ENCODE measurements around the gene PDXP.

The PDXP gene

DNA sequence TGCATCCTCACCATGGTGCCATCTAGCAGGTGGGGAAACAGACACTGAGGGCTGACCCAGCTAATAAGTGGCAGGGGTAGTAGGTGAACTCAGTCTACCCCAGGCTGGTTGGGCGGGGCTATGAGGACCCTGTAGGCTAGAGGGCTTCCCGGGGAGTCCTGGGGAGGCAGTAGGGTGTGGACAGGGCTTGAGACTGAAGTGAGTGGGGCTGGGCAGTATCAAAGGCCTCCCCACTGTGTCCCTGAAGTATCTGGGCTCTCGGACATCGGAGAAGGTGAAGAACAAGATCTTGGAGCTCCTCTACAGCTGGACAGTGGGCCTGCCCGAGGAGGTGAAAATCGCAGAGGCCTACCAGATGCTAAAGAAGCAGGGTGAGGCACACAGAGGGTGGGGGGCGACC lies 38.5 kb upstream of the PDXP start:
- no peaks in the 10 kb centered on the region for H3K36me3 ChIP-seq (ENCODE audit: insufficient read depth, low read length)
- no peaks in the 10 kb centered on the region for H3K79me2 ChIP-seq (ENCODE audit: control insufficient read depth, insufficient read depth, low read length, unreplicated experiment)
- H3K4me3 ChIP-seq (ENCODE audit: low read depth, low read length) = no peak overlapping the region
- no peak overlapping the region for H2AFZ ChIP-seq (ENCODE audit: low read length, unreplicated experiment)
- H3K4me1 ChIP-seq (ENCODE audit: control insufficient read depth, insufficient read depth, low read length, unreplicated experiment) = no peaks in the 10 kb centered on the region
- no peak overlapping the region for H3K27ac ChIP-seq (ENCODE audit: low read depth, low read length)
- H3K27me3 ChIP-seq (ENCODE audit: insufficient read depth, low read length) = no peaks in the 10 kb centered on the region

DNA sequence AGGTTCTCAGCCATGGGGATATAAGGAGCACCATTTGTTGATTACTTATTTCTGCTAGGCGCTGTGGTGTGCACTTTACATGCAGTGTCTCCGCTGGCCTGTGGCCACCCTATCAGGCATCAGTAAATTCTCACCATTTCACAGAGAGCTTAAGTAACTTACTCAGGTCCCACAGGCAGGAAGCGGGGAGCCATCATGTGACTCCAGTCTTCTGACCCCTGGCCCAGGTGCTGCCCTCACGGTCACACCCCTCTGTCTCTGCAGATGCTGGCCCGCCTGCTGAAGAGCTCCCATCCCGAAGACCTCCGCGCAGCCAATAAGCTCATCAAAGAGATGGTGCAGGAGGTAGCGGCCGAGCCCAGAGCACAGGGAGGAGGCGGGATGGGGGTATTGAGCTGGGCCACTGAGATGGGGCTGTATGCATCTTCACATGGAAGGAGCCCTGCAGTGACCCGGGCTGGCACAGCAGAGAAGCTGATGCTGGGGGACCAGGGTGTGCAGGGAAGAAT lies 37.1 kb upstream of the PDXP start:
- Histone ChIP-seq H3K79me2 (ENCODE audit: control insufficient read depth, insufficient read depth, low read length, unreplicated experiment) (no peaks in the 10 kb centered on the region), H3K27ac (ENCODE audit: low read depth, low read length) (no peak overlapping the region), H3K4me3 (ENCODE audit: low read depth, low read length) (no peak overlapping the region), H3K4me1 (ENCODE audit: control insufficient read depth, insufficient read depth, low read length, unreplicated experiment) (no peaks in the 10 kb centered on the region), H3K27me3 (ENCODE audit: insufficient read depth, low read length) (no peaks in the 10 kb centered on the region), H2AFZ (ENCODE audit: low read length, unreplicated experiment) (no peak overlapping the region), H3K36me3 (ENCODE audit: insufficient read depth, low read length) (no peaks in the 10 kb centered on the region)

- no peaks in the 10 kb centered on the region for H3K4me1 ChIP-seq (ENCODE audit: control insufficient read depth, insufficient read depth, low read length, unreplicated experiment)
- H3K79me2 ChIP-seq (ENCODE audit: control insufficient read depth, insufficient read depth, low read length, unreplicated experiment) = no peaks in the 10 kb centered on the region
- no peaks in the 10 kb centered on the region for H3K36me3 ChIP-seq (ENCODE audit: insufficient read depth, low read length)
- no peak overlapping the region for H3K4me3 ChIP-seq (ENCODE audit: low read depth, low read length)
- H3K27ac ChIP-seq (ENCODE audit: low read depth, low read length) = no peak overlapping the region
- no peaks in the 10 kb centered on the region for H3K27me3 ChIP-seq (ENCODE audit: insufficient read depth, low read length)
- H2AFZ ChIP-seq (ENCODE audit: low read length, unreplicated experiment) = no peak overlapping the region
Observed at GRCh38 chr22:37623075-37624016, 35.2 kb upstream of the PDXP start.

- Histone ChIP-seq H2AFZ (ENCODE audit: low read length, unreplicated experiment) (no peak overlapping the region), H3K79me2 (ENCODE audit: control insufficient read depth, insufficient read depth, low read length, unreplicated experiment) (no peaks in the 10 kb centered on the region), H3K4me3 (ENCODE audit: low read depth, low read length) (no peak overlapping the region), H3K27ac (ENCODE audit: low read depth, low read length) (no peak overlapping the region), H3K27me3 (ENCODE audit: insufficient read depth, low read length) (no peaks in the 10 kb centered on the region), H3K4me1 (ENCODE audit: control insufficient read depth, insufficient read depth, low read length, unreplicated experiment) (no peaks in the 10 kb centered on the region), H3K36me3 (ENCODE audit: insufficient read depth, low read length) (no peaks in the 10 kb centered on the region)
Observed at GRCh38 chr22:37624017-37624365, 34.5 kb upstream of the PDXP start.

GRCh38 chr22:37624876-37625275 lies 33.6 kb upstream of the PDXP start:
- H2AFZ ChIP-seq (ENCODE audit: low read length, unreplicated experiment) = no peak overlapping the region
- no peaks in the 10 kb centered on the region for H3K79me2 ChIP-seq (ENCODE audit: control insufficient read depth, insufficient read depth, low read length, unreplicated experiment)
- no peak overlapping the region for H3K27ac ChIP-seq (ENCODE audit: low read depth, low read length)
- H3K4me3 ChIP-seq (ENCODE audit: low read depth, low read length) = no peak overlapping the region
- no peaks in the 10 kb centered on the region for H3K4me1 ChIP-seq (ENCODE audit: control insufficient read depth, insufficient read depth, low read length, unreplicated experiment)
- H3K36me3 ChIP-seq (ENCODE audit: insufficient read depth, low read length) = no peaks in the 10 kb centered on the region
- H3K27me3 ChIP-seq (ENCODE audit: insufficient read depth, low read length) = no peaks in the 10 kb centered on the region

GRCh38 chr22:37625737-37626136 lies 32.8 kb upstream of the PDXP start:
- Histone ChIP-seq H2AFZ (ENCODE audit: low read length, unreplicated experiment) (no peak overlapping the region), H3K27me3 (ENCODE audit: insufficient read depth, low read length) (no peaks in the 10 kb centered on the region), H3K79me2 (ENCODE audit: control insufficient read depth, insufficient read depth, low read length, unreplicated experiment) (no peaks in the 10 kb centered on the region), H3K4me3 (ENCODE audit: low read depth, low read length) (no peak overlapping the region), H3K36me3 (ENCODE audit: insufficient read depth, low read length) (no peaks in the 10 kb centered on the region), H3K27ac (ENCODE audit: low read depth, low read length) (no peak overlapping the region), H3K4me1 (ENCODE audit: control insufficient read depth, insufficient read depth, low read length, unreplicated experiment) (no peaks in the 10 kb centered on the region)

- H3K27ac ChIP-seq (ENCODE audit: low read depth, low read length) = no peak overlapping the region
- H2AFZ ChIP-seq (ENCODE audit: low read length, unreplicated experiment) = no peak overlapping the region
- no peaks in the 10 kb centered on the region for H3K27me3 ChIP-seq (ENCODE audit: insufficient read depth, low read length)
- H3K36me3 ChIP-seq (ENCODE audit: insufficient read depth, low read length) = no peaks in the 10 kb centered on the region
- H3K4me1 ChIP-seq (ENCODE audit: control insufficient read depth, insufficient read depth, low read length, unreplicated experiment) = no peaks in the 10 kb centered on the region
- H3K4me3 ChIP-seq (ENCODE audit: low read depth, low read length) = no peak overlapping the region
- no peaks in the 10 kb centered on the region for H3K79me2 ChIP-seq (ENCODE audit: control insufficient read depth, insufficient read depth, low read length, unreplicated experiment)
Observed at GRCh38 chr22:37626144-37626543, 32.4 kb upstream of the PDXP start.

- Histone ChIP-seq H3K4me3 (ENCODE audit: low read depth, low read length) (no peak overlapping the region), H2AFZ (ENCODE audit: low read length, unreplicated experiment) (no peak overlapping the region), H3K27me3 (ENCODE audit: insufficient read depth, low read length) (no peaks in the 10 kb centered on the region), H3K4me1 (ENCODE audit: control insufficient read depth, insufficient read depth, low read length, unreplicated experiment) (no peaks in the 10 kb centered on the region), H3K27ac (ENCODE audit: low read depth, low read length) (no peak overlapping the region), H3K36me3 (ENCODE audit: insufficient read depth, low read length) (no peaks in the 10 kb centered on the region), H3K79me2 (ENCODE audit: control insufficient read depth, insufficient read depth, low read length, unreplicated experiment) (no peaks in the 10 kb centered on the region)
Observed at GRCh38 chr22:37626556-37627075, 31.9 kb upstream of the PDXP start.

- H3K27me3 ChIP-seq (ENCODE audit: insufficient read depth, low read length) = no peaks in the 10 kb centered on the region
- H3K79me2 ChIP-seq (ENCODE audit: control insufficient read depth, insufficient read depth, low read length, unreplicated experiment) = no peaks in the 10 kb centered on the region
- no peaks in the 10 kb centered on the region for H3K36me3 ChIP-seq (ENCODE audit: insufficient read depth, low read length)
- H3K27ac ChIP-seq (ENCODE audit: low read depth, low read length) = no peak overlapping the region
- H3K4me3 ChIP-seq (ENCODE audit: low read depth, low read length) = no peak overlapping the region
- no peak overlapping the region for H2AFZ ChIP-seq (ENCODE audit: low read length, unreplicated experiment)
- no peaks in the 10 kb centered on the region for H3K4me1 ChIP-seq (ENCODE audit: control insufficient read depth, insufficient read depth, low read length, unreplicated experiment)
Observed at GRCh38 chr22:37627121-37627520, 31.4 kb upstream of the PDXP start.

DNA sequence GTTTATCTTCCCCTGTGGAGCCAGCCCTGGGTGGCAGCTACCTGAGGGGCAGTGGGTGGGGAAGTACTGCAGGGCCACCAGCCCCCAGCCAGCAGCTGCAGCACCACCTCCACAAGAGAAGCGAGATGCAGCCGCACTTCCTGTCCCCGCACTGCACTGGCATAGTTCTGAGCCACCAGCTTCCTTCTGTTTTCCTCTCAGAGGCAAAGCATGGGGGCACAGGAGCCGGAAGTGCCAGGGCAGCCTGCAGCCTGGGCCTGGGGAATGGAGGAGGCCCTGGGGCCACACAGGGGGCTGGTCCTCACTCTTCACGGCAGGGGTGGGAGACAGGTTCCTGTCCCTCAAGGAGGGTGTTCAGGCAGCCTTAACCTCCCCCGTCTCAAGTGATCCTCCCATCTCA lies 31.0 kb upstream of the PDXP start:
- Histone ChIP-seq H3K4me1 (ENCODE audit: control insufficient read depth, insufficient read depth, low read length, unreplicated experiment) (no peaks in the 10 kb centered on the region), H3K27ac (ENCODE audit: low read depth, low read length) (no peak overlapping the region)

DNA sequence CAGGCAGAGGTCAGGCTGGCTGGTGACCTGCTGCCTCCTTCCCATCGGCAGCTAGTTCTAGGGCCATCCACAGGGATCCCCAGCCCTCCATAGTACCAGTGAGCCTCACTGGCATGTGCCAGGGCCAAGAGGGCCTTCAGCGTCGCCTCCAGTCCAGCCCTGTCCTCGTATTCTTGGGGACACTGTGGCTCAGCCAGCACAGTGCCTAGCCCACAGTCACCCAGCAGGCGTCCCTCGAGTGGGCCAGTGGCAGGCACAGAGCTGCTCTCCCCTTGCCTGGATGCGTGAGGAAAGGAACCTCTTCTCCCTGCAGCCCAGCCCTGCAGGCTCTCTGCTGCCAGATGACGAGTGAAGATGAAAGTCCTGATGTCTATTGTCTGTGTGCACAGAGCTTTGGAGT lies 29.7 kb upstream of the PDXP start:
- Histone ChIP-seq H3K27me3 (ENCODE audit: insufficient read depth, low read length) (no peaks in the 10 kb centered on the region), H2AFZ (ENCODE audit: low read length, unreplicated experiment) (no peak overlapping the region), H3K4me1 (ENCODE audit: control insufficient read depth, insufficient read depth, low read length, unreplicated experiment) (peaks cover 10% of the 10 kb centered on the region), H3K4me3 (ENCODE audit: low read depth, low read length) (no peak overlapping the region), H3K36me3 (ENCODE audit: insufficient read depth, low read length) (no peaks in the 10 kb centered on the region), H3K27ac (ENCODE audit: low read depth, low read length) (no peak overlapping the region), H3K79me2 (ENCODE audit: control insufficient read depth, insufficient read depth, low read length, unreplicated experiment) (no peaks in the 10 kb centered on the region)

More for the DNA sequence above, 31.0 kb upstream of the PDXP start:
- Histone ChIP-seq H2AFZ (ENCODE audit: low read length, unreplicated experiment) (no peak overlapping the region), H3K36me3 (ENCODE audit: insufficient read depth, low read length) (no peaks in the 10 kb centered on the region), H3K27me3 (ENCODE audit: insufficient read depth, low read length) (no peaks in the 10 kb centered on the region), H3K4me3 (ENCODE audit: low read depth, low read length) (no peak overlapping the region), H3K79me2 (ENCODE audit: control insufficient read depth, insufficient read depth, low read length, unreplicated experiment) (no peaks in the 10 kb centered on the region)

All from ACC112 (cell line).